ENCODE data around the gene SLC25A21.
A peak's percentile ranks its signal among the peaks of the same experiment; 100 is the strongest.

SLC25A21 gene

GRCh38 chr14:37140176-37140575 is 32.2 kb downstream of the SLC25A21 start:
- no peak for DNase-seq

DNA sequence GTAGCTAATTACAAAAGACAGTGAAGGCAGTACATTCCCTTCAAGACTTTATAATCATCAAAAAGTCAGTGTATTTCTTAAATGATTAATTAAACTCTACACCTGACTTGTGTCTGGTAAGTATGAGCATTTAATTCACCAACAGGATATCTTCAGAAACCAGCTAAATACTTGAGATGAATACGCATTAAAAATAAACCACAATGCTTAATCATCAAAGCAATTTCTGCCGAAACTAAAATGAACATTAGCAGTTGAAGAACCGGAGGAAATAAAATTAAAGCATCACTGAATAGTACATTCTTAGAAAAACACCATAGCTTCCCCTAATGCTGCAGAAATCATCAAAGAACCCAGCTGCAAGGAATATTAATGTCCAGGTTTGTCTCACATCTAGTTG is 32.7 kb downstream of the SLC25A21 start:
- DNase-seq = no peak

- DNase-seq = no peak
Measured at GRCh38 chr14:37138898-37139297, 33.5 kb downstream of the SLC25A21 start.

DNA sequence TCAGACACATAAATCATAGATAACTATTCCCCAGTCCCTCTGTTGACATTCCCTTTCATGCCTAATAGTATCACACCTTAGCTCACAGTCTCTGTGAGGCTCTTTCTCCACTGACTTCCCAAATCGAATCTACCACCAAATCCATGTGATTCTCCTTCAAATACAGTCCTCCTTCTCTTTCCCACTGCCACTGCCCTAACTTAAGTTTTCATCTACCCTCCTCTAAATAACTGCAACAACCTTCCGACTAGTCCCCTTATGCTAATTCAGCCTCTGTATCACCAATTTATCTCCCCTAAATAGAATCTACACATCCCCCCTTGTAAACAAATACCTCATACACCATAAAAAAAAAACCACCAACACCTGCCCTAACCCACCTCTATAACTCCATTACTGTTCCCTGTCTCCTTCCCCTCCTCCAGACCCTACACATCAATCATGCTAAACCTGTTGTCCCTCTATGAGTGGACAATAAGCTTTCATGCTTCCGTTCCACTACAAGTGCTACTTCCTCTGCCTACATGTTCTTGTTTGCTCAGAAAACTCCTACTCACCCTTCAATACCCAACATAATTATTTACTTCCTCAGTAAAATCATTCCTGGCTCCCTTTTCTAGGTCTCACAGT is 39.0 kb downstream of the SLC25A21 start:
- no peak for DNase-seq

- DNase-seq = no peak
Measured at GRCh38 chr14:37131205-37131604, 41.2 kb downstream of the SLC25A21 start.

DNA sequence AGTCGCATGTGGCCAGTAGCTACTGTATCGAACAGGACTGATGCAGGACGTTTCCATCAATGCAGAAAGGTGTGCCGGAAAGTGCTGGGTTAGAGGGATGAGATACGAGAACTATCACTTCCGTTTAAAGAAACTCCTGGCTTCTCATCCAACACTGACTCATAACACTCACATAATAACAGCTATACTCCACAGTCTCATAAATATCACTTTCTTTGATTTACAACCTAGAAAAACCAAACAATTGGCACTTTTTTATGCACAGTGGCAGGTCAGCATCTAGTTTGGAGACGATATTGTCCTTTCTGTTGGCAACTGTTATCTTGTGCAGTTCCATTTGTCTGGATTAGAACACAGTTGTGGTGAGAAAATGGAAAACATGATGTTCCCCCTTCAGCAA is 43.4 kb downstream of the SLC25A21 start:
- DNase-seq = no peak

DNA sequence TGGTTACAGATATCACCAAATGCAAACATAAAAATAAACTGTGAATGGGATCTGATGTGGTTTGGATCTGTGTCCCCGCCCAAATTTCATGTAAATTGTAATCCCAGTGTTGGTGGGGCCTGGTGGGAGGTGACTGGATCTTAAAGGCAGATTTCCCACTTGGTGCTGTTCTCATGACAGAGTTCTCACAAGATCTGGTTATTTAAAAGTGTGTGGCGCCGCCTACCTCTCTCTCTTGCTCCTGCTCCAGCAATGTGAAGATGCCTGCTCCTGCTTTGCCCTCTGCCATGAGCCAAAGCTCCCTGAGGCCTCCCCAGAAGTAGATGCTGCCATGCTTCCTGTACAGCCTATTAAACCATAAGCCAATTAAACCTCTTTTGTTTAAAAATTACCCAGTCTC is 47.8 kb downstream of the SLC25A21 start:
- no peak for DNase-seq

DNA sequence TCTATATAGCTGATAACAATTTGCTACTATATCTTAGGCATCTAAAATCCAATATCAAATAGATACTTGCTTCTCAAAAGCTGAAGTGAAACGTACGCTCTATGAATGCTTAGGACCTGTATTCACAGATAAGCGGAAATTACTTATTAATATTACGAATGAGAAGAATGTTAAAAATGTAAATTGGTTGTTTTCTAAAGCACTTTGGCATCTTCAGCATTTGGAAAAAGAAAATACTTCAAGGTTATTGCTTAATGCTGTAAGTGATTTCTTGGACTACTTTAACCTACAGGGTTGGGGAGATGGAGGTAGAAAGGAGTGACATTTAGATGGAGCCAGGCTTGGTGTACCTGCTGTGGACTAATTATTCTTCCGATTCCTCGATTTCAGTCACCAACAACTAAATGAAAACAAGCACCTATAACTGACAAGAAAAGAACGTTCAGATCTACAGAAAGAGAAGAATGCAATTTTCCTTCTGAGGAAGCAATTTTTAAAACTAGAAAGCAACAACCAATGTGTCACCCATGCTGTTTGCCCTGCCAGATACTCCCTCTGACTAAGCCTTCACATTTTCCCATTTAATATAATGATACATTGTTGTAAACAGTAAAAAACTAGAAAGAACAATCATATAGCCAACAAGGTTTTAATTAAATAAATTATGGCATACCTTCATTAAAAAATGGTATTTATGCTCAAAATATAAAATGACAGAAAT is 49.3 kb downstream of the SLC25A21 start:
- no peak for DNase-seq

DNA sequence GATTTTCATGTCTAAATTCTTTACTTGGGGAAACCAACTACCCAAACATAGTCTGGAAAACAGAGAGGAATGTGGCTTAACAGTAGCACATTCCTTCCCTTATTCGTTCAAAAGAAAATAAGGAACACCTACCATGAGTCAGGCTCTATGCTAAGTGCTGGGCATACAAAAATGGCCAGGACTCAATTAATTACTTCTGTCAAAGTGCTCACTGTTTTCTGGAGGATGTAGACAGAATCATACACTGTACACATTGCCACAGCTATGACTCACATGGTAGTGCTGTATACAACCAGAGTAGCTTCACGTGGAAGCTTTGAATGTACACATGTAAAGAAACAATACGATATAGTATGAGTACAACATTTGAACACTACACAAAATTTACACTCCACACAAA is 50.1 kb downstream of the SLC25A21 start:
- DNase-seq = no peak

GRCh38 chr14:37118673-37119366 is 53.6 kb downstream of the SLC25A21 start:
- DNase-seq = no peak

- peak; percentile 54 for DNase-seq
Measured at GRCh38 chr14:37116933-37117849, 55.2 kb downstream of the SLC25A21 start.

- DNase-seq = no peak
Measured at GRCh38 chr14:37115406-37115805, 57.0 kb downstream of the SLC25A21 start.

- DNase-seq = no peak
Measured at GRCh38 chr14:37114559-37114958, 57.8 kb downstream of the SLC25A21 start.

GRCh38 chr14:37114002-37114401 is 58.4 kb downstream of the SLC25A21 start:
- no peak for DNase-seq

GRCh38 chr14:37098132-37098531 is 74.3 kb downstream of the SLC25A21 start:
- no peak for DNase-seq

DNA sequence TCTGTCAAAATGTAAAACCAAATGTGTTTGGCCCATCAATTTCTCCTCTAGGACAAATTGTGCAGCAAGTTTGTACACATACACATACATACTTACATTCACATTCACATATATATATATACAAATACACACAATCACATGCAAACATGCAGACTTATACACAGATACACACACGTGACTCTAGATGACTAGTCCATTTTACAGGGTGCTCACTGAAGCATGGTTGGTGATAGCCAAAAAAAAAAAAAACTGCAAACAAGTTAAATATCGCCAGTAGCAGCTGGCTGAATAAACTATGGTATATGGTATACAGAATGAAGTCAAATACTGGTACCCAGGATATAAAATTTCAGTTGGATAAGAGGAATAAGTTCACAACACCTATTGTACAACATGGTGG is 77.9 kb downstream of the SLC25A21 start:
- DNase-seq = no peak

DNA sequence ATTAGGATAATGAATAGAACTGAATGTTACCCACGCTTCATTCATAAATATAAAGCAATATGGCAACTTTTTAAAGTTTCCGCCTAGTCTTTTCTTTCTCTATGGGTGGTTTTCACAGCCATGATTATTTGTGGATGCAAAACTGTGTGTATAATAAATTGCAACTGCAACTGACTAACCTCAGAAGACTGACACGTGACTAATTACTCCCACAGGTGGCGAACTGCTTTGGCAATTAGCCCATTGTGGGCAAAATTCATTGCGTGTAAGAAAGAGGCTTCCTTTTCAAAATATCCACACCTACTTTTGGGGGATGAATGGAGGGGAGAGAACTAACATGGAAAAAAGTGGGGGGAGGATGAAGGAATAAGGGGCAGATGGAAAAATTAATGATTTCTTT is 79.0 kb downstream of the SLC25A21 start:
- DNase-seq = no peak

- DNase-seq = no peak
Measured at GRCh38 chr14:37091651-37092050, 80.8 kb downstream of the SLC25A21 start.

- no peak for DNase-seq
Measured at GRCh38 chr14:37090026-37090425, 82.4 kb downstream of the SLC25A21 start.

DNA sequence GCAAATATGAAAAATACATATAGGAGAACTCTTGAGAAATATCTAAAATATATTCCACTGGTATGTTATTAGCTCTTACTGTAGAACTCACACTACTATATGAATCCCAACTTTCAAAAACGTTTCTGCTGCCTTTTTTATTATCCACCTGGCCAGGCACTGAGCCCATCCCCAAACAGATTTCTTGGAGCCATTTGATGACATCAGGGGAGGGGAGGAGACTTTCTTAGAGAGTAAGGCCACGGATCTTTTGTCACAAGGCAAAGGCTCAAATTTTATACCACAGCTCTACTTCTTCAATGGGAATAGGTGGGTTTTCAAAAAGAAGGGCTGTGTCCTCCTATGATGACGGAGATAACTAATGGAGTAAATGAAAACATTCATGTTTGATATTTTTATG is 83.0 kb downstream of the SLC25A21 start:
- DNase-seq = no peak

DNA sequence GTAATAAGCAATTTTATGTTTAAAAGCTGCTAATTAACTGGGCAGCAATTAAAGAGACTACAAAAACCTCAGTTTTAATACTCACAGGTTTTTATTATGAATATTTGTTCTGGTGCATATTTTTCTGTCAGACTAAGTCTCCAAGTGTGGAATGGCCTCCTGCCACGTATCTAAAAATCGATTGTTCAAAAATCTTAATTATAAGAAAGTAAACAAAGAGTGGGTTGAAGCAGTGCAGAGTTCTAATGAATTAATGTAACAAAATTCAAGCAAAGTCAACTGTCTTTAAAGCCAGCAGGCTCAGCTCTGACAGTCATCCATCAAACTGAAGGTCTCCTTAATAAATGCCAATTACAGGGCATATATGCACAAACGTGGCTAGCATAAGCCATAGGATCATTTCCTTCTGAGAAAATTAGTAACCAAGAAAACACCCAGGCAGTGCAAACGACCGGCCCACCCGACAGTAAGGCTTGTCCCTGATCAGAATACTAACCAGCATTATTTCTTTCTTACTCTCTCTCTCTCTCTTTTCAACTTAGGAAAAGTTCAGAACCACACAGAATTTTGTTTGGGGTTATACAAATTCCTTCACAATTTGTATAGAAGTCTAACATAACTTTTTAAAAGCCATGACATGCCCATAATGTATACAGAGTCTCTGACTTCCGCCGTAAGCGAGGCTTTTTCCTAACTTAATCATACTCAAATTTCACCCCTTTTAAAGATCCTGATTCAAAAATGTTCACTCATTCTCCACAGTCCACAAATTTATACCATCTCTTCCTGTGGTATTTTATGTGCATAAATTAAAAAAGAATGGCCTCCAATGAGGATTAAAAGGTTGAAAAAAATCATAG is 83.8 kb downstream of the SLC25A21 start:
- no peak for DNase-seq

DNA sequence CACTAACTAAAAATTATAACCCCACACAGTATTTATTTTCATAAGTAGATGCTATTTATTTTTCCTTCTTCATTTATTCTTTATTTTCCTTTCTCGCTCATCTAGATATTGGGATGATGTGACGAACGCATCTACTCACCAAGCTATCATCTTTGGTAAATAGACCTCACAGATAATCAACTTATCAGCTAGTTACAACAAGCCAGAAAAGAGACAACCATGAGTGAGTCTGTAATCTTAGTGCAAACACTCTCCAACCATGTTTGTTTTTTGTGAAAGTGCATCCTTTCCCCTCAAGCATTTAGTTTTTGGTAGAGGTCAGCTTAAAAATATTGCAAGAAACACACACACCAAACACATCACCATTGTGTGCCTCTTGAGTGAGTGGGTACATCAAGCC is 84.9 kb downstream of the SLC25A21 start:
- DNase-seq = no peak
